Prostate gland (tissue), 2 donors: ENCODE data around the gene ASCL2.

Experiments used
- CTCF ChIP-seq, 4 experiments: fragments of 200-600 bp in 2 of 4; fragments of 450-650 bp in 2 of 4; sonication (generic) in 2 of 4; IDR thresholded peaks; 1 replicate in 3 of 4; 2 replicates in 1 of 4; pipeline ENCODE4 v1.5.1; 2016 to 2019; ENCODE audit warnings: antibody characterized with exemption in 4 of 4, mild to moderate bottlenecking in 2 of 4, moderate library complexity in 2 of 4
- POLR2A ChIP-seq: fragments of 450-650 bp; IDR thresholded peaks from one replicate; pipeline ENCODE4 v1.6.1; 2016; ENCODE audit warnings: antibody characterized with exemption, mild to moderate bottlenecking

GRCh38 chr11:2302306-2302895, 32.0 kb upstream of the ASCL2 start:
- TF ChIP-seq CTCF (IDR thresholded peaks at IDR 0.05), result no peak
- TF ChIP-seq POLR2A, result no peak
